T follicular helper cell (primary cell): ENCODE results near the gene COL18A1.
"Not testable (repeated sequence)": the region's sequence is repeated elsewhere in the genome, so short reads cannot be mapped to it uniquely, and the experiment has no call there.

ENCODE experiments used
- DNase-seq: peaks from one replicate; pipeline ENCODE4 v3.0.0-alpha.2; 2020; ENCODE audit warnings: low read depth

Gene COL18A1

GRCh38 chr21:45441431-45442255, 36.7 kb downstream of the COL18A1 start:
- DNase-seq, result no peak

GRCh38 chr21:45442276-45442675, 37.3 kb downstream of the COL18A1 start:
- no peak for DNase-seq

- DNase-seq, result not testable (repeated sequence)
Measured at GRCh38 chr21:45442686-45443594, 38.0 kb downstream of the COL18A1 start.

GRCh38 chr21:45443595-45444181, 38.7 kb downstream of the COL18A1 start:
- DNase-seq, result no peak

- no peak for DNase-seq
Measured at GRCh38 chr21:45444385-45444784, 39.4 kb downstream of the COL18A1 start.

- no peak for DNase-seq
Measured at GRCh38 chr21:45445369-45445768, 40.4 kb downstream of the COL18A1 start.

- DNase-seq, result no peak
Measured at GRCh38 chr21:45447821-45448220, 42.9 kb downstream of the COL18A1 start.

- DNase-seq, result no peak
Measured at GRCh38 chr21:45448283-45448809, 43.4 kb downstream of the COL18A1 start.

- no peak for DNase-seq
Measured at GRCh38 chr21:45448810-45449657, 44.1 kb downstream of the COL18A1 start.

- no peak for DNase-seq
Measured at GRCh38 chr21:45449658-45450422, 44.9 kb downstream of the COL18A1 start.

GRCh38 chr21:45450423-45451090, 45.6 kb downstream of the COL18A1 start:
- no peak for DNase-seq

- DNase-seq, result no peak
Measured at GRCh38 chr21:45451091-45451740, 46.3 kb downstream of the COL18A1 start.

- DNase-seq, result no peak
Measured at GRCh38 chr21:45451771-45452182, 46.8 kb downstream of the COL18A1 start.

- DNase-seq, result no peak
Measured at GRCh38 chr21:45452696-45453307, 47.8 kb downstream of the COL18A1 start.

- no peak for DNase-seq
Measured at GRCh38 chr21:45453308-45453950, 48.5 kb downstream of the COL18A1 start.

- DNase-seq, result no peak
Measured at GRCh38 chr21:45454060-45454925, 49.3 kb downstream of the COL18A1 start.

- no peak for DNase-seq
Measured at GRCh38 chr21:45454926-45455673, 50.1 kb downstream of the COL18A1 start.
